HG03521 (cell line): ENCODE results near the gene PHKA2.

ENCODE experiments used
- ATAC-seq: cut with Tn5 transposase; IDR thresholded peaks from one replicate; pipeline ENCODE4 v1.9.1; 2021; ENCODE audit warnings: mild to moderate bottlenecking, moderate library complexity; ENCODE audit not compliant: unreplicated experiment

Gene PHKA2

GRCh38 chrX:18933617-18934016 lies 50.3 kb downstream of the PHKA2 start:
- no peak for ATAC-seq

- no peak for ATAC-seq
These were observed 51.9 kb downstream of the PHKA2 start for GRCh38 chrX:18931972-18932371.

GRCh38 chrX:18929775-18930174 lies 54.1 kb downstream of the PHKA2 start:
- no peak for ATAC-seq

DNA sequence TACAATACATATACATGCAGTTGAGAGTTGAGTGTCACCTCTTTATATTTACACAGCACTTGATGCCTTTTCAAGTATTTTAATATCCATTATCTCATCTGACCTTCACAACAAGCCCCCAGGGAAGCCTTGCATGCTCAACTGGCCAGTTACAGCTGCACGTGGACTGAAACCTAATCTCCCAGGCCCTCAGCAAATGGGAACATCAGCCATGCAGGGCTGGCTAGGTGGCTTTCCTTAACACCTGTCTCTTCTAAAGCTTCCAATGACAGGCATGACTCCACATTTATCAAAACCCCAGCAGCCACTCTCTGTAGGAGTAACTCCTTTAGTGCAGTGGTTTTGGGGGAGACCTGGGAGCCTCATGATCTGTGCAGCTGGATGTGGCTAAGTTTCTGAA lies 56.4 kb downstream of the PHKA2 start:
- ATAC-seq, result no peak

- ATAC-seq, result no peak
These were observed 59.3 kb downstream of the PHKA2 start for GRCh38 chrX:18924507-18925088.

- no peak for ATAC-seq
These were observed 63.3 kb downstream of the PHKA2 start for GRCh38 chrX:18920566-18920965.

DNA sequence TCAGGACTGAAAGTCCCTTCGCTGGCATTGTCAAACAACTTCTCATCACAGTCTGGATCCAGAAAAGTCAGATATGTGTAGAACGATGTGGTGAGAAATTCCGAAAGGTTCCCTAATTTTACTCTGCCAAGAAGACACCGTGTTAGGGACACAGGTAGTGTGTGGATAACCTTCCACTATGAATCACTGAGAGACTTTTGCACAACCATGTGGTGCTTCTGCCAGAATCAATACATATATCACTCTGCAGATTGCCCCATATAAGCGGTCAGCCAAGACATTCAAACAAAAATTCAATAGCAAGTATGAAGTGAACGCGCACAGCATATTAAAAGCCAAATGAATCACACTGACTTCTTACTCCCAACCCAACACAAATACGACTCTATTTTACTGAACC lies 63.8 kb downstream of the PHKA2 start:
- no peak for ATAC-seq

DNA sequence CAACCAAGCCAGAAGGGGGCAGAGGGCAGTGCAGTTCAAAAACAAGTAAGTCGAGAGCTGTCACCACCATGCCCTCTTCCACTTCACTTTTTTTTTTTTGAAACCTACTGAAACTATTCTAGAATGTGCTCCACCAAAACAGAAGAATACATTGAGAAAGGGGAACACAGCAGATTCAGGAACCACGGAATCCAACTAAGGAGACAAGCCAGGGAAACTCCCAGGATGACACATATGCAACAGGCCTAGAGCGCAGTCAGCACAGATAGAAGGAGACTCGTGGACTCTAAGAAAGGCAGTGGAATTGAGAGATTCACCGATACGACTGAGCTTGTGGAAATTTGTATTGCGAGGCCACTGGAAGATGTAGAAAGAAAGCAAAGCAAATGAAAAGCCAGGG lies 66.1 kb downstream of the PHKA2 start:
- no peak for ATAC-seq

GRCh38 chrX:18906286-18906685 lies 77.6 kb downstream of the PHKA2 start:
- no peak for ATAC-seq

DNA sequence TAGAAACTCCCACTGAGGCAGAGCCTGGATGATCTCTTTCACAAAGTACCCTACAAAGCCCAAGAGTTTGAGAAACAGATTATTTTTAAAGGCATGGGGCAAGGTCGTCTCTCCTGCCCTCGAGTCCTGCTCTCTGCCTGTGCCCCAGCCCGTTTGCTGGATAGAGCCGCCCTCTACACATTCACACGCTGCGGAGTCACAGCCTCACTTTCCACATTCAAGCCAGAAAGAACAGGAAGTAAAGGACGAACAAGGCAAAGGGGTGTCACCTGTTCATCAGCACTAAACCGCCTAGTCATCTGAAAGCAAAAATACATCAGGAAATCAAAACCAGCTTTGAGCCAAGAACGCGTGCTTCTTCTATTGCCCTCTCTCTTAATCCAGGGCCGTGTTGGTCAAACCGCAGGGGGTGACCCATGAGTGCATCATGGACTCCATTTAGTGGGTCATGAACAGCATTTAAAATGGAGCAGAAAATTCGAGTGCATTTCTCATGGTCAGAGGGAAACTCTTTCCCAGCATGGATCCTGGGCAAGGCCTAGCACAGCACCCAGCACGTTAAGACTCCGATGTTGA lies 83.4 kb downstream of the PHKA2 start:
- ATAC-seq, result no peak

GRCh38 chrX:18899796-18900380 lies 84.0 kb downstream of the PHKA2 start:
- no peak for ATAC-seq

DNA sequence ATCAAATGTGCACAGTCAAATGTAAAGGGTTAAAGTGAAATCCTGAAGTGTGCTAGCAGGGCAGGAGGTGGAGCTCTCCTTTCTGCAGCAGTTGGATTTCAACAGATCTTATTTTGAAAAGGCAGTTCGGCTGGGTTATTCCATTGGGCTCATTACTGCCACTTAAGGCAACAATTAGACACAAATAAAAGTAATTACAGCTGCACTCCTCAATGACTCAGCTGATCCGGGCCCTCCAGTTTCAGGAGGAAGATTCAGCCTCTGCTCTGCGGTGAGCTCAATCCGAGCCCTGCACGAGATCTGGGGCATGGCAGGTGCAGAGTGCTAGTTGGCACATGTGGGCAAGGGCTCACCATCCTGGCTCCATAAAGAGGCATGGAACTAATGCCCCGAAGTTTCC lies 85.4 kb downstream of the PHKA2 start:
- ATAC-seq, result no peak

DNA sequence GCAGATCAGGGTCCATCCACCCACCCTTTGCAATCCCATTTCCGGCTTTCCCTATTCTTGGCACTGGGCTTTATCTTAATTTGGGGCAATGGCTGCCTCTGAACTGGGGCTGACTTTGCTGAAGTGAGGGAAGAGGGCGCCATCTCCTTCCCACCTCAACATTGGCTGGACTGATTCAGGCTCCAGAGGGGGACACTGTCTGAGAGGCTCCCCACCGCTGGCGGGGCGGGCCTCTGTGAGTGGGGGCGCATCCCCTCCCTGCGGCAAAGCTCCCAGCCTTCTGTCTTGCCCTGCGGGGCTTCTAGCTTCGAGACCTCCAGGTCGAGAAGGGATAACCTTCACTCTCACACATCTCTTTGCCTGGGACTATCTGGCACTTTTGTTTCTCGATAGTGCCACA lies 85.8 kb downstream of the PHKA2 start:
- no peak for ATAC-seq

DNA sequence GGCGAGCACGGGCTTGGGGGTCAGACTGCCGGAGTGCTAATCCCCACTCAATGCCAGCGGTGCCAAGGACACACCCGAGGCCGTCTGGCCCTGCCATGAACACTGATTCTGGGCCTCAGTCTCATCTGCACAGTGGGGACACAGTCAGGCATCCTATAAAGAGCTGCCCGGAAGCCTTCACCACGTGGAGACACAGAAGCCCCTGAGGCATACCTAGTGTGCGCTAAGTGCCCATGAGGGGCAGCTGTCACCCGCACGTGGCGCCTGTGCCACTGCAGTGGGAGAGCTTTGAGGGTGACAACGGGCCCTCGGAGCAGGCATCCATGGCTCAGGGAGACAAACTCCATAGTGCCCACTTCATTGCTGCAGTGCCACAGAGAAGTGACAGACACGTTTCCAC lies 86.3 kb downstream of the PHKA2 start:
- ATAC-seq, result no peak

- no peak for ATAC-seq
These were observed 87.0 kb downstream of the PHKA2 start for GRCh38 chrX:18896680-18897544.

DNA sequence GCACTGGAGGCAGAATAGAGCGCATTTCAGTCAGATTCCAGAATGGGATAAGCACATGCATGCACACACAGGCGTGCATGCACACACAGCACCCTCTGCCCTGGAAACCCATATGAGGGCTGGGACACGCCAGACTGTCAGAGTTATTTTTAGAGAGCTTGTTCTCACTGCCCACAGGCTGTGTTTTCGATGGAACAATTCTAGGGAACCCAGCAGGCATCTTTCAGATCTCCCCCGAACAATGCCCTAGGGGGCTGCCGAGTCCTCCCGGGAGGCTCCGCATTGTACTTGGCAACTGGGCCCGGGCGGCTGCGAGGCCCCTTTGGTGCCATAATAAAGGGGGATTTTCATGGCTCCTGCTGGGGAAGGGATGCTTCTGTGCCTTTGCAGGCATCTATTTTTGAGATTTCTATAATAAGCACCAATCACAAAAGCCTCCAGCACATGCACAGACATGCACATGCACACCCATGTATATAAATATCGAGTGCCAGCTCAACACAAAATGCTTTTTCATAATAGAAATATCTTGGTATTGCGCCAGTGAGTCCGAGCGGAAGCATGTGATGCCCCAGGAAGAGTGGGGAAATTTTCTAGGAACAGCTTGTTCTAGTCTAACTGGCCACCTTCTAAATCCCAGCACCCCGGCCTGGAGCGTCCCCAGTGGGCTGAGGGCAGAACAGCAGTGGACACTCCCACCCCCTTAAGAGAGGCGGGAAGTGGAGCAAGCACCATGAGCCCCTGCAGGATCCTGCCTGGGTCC lies 88.5 kb downstream of the PHKA2 start:
- no peak for ATAC-seq

GRCh38 chrX:18894156-18894555 lies 89.8 kb downstream of the PHKA2 start:
- no peak for ATAC-seq

DNA sequence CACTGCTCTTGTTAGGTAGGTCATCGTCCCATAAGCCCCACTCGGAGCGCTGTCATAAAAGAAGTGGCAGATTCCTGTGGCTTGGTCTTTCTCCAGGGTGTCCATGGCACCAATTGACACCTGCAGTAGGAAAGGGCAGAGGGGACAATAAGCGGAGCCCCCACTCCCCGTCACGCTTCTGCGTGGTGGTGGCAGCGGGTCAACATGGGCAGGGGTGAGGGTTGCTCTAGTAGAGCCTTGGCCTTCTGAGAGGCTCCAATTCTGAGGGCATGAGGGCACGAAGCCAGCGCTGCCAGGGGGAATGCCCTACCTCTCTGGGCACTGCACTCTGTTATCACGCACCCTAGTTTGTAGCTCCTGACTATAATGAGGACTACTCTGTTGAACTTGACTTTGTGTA lies 90.4 kb downstream of the PHKA2 start:
- ATAC-seq, result no peak

GRCh38 chrX:18892899-18893298 lies 91.0 kb downstream of the PHKA2 start:
- no peak for ATAC-seq

- no peak for ATAC-seq
These were observed 92.4 kb downstream of the PHKA2 start for GRCh38 chrX:18891548-18891945.
